Neuron (in vitro differentiated cells): ENCODE data around the gene PTPRG.

Experiments
- H2AFZ ChIP-seq: one replicate; pipeline ENCODE4 v1.6.1; 2013; ENCODE audit warnings: low read depth, mild to moderate bottlenecking, inconsistent platforms, low read length, moderate library complexity
- H3K27me3 ChIP-seq: one replicate; pipeline ENCODE4 v1.6.1; 2013; ENCODE audit warnings: low read length; ENCODE audit not compliant: insufficient read depth
- H3K36me3 ChIP-seq: one replicate; pipeline ENCODE4 v1.6.1; 2013; ENCODE audit warnings: low read length; ENCODE audit not compliant: insufficient read depth
- H3K4me1 ChIP-seq: one replicate; pipeline ENCODE4 v1.6.1; 2013; ENCODE audit warnings: low read length; ENCODE audit not compliant: insufficient read depth
- H3K4me3 ChIP-seq: 2 replicates; pipeline ENCODE4 v1.5.1; 2013; ENCODE audit warnings: mild to moderate bottlenecking, low read length, moderate library complexity
- H3K9me3 ChIP-seq: one replicate; pipeline ENCODE4 v1.6.1; 2013; ENCODE audit warnings: low read length

Gene PTPRG

GRCh38 chr3:61919371-61919770 is 358.0 kb downstream of the PTPRG start:
- no peaks in the 10 kb centered on the region for H3K9me3 ChIP-seq
- no peaks in the 10 kb centered on the region for H3K27me3 ChIP-seq
- no peak overlapping the region for H2AFZ ChIP-seq
- no peak overlapping the region for H3K4me3 ChIP-seq
- H3K36me3 ChIP-seq = no peaks in the 10 kb centered on the region
- H3K4me1 ChIP-seq = no peaks in the 10 kb centered on the region

GRCh38 chr3:61922118-61922517 is 360.7 kb downstream of the PTPRG start:
- no peak overlapping the region for H2AFZ ChIP-seq
- H3K4me3 ChIP-seq = no peak overlapping the region
- H3K36me3 ChIP-seq = no peaks in the 10 kb centered on the region
- no peaks in the 10 kb centered on the region for H3K4me1 ChIP-seq
- no peaks in the 10 kb centered on the region for H3K27me3 ChIP-seq
- H3K9me3 ChIP-seq = no peaks in the 10 kb centered on the region

GRCh38 chr3:61924090-61924735 is 362.8 kb downstream of the PTPRG start:
- Histone ChIP-seq H3K27me3 (no peaks in the 10 kb centered on the region), H3K9me3 (no peaks in the 10 kb centered on the region), H3K4me1 (peaks cover 2% of the 10 kb centered on the region), H2AFZ (no peak overlapping the region), H3K36me3 (no peaks in the 10 kb centered on the region), H3K4me3 (no peak overlapping the region)

- Histone ChIP-seq H3K4me1 (peaks cover 2% of the 10 kb centered on the region), H3K36me3 (no peaks in the 10 kb centered on the region), H3K9me3 (no peaks in the 10 kb centered on the region), H3K4me3 (no peak overlapping the region), H2AFZ (no peak overlapping the region), H3K27me3 (no peaks in the 10 kb centered on the region)
Measured at GRCh38 chr3:61924991-61925390, 363.6 kb downstream of the PTPRG start.

GRCh38 chr3:61925721-61926120 is 364.4 kb downstream of the PTPRG start:
- H3K36me3 ChIP-seq = no peaks in the 10 kb centered on the region
- H3K9me3 ChIP-seq = no peaks in the 10 kb centered on the region
- H3K4me3 ChIP-seq = no peak overlapping the region
- peaks cover 2% of the 10 kb centered on the region for H3K4me1 ChIP-seq
- no peaks in the 10 kb centered on the region for H3K27me3 ChIP-seq
- no peak overlapping the region for H2AFZ ChIP-seq

- Histone ChIP-seq H3K4me3 (no peak overlapping the region), H3K36me3 (no peaks in the 10 kb centered on the region), H3K27me3 (no peaks in the 10 kb centered on the region), H3K4me1 (peaks cover 2% of the 10 kb centered on the region), H2AFZ (no peak overlapping the region), H3K9me3 (no peaks in the 10 kb centered on the region)
Measured at GRCh38 chr3:61926923-61927322, 365.6 kb downstream of the PTPRG start.

- H3K9me3 ChIP-seq = no peaks in the 10 kb centered on the region
- no peak overlapping the region for H3K4me3 ChIP-seq
- H2AFZ ChIP-seq = no peak overlapping the region
- no peaks in the 10 kb centered on the region for H3K27me3 ChIP-seq
- peaks cover 3% of the 10 kb centered on the region for H3K4me1 ChIP-seq
- H3K36me3 ChIP-seq = no peaks in the 10 kb centered on the region
Measured at GRCh38 chr3:61927332-61927731, 366.0 kb downstream of the PTPRG start.

GRCh38 chr3:61928039-61928438 is 366.7 kb downstream of the PTPRG start:
- Histone ChIP-seq H3K9me3 (no peaks in the 10 kb centered on the region), H3K27me3 (no peaks in the 10 kb centered on the region)

GRCh38 chr3:61928776-61929314 is 367.5 kb downstream of the PTPRG start:
- Histone ChIP-seq H2AFZ (no peak overlapping the region), H3K4me1 (peaks cover 6% of the 10 kb centered on the region), H3K9me3 (no peaks in the 10 kb centered on the region), H3K27me3 (no peaks in the 10 kb centered on the region), H3K4me3 (no peak overlapping the region), H3K36me3 (no peaks in the 10 kb centered on the region)

More at GRCh38 chr3:61928039-61928438, 366.7 kb downstream of the PTPRG start:
- Histone ChIP-seq H3K4me1 (peaks cover 6% of the 10 kb centered on the region), H2AFZ (no peak overlapping the region), H3K4me3 (no peak overlapping the region), H3K36me3 (no peaks in the 10 kb centered on the region)

- Histone ChIP-seq H3K4me3 (no peak overlapping the region), H2AFZ (no peak overlapping the region), H3K4me1 (peaks cover 6% of the 10 kb centered on the region), H3K9me3 (no peaks in the 10 kb centered on the region), H3K36me3 (no peaks in the 10 kb centered on the region), H3K27me3 (no peaks in the 10 kb centered on the region)
Measured at GRCh38 chr3:61929617-61930016, 368.2 kb downstream of the PTPRG start.

- Histone ChIP-seq H3K4me3 (no peak overlapping the region), H3K27me3 (no peaks in the 10 kb centered on the region), H3K9me3 (peaks cover 6% of the 10 kb centered on the region), H3K36me3 (no peaks in the 10 kb centered on the region), H2AFZ (no peak overlapping the region), H3K4me1 (peaks cover 4% of the 10 kb centered on the region)
Measured at GRCh38 chr3:61932499-61932898, 371.1 kb downstream of the PTPRG start.

GRCh38 chr3:61933798-61934504 is 372.6 kb downstream of the PTPRG start:
- no peak overlapping the region for H2AFZ ChIP-seq
- no peaks in the 10 kb centered on the region for H3K36me3 ChIP-seq
- no peaks in the 10 kb centered on the region for H3K27me3 ChIP-seq
- peaks cover 6% of the 10 kb centered on the region for H3K9me3 ChIP-seq
- peaks cover 4% of the 10 kb centered on the region for H3K4me1 ChIP-seq
- no peak overlapping the region for H3K4me3 ChIP-seq

GRCh38 chr3:61934505-61934871 is 373.1 kb downstream of the PTPRG start:
- Histone ChIP-seq H2AFZ (no peak overlapping the region), H3K4me3 (no peak overlapping the region), H3K4me1 (peaks cover 4% of the 10 kb centered on the region), H3K27me3 (no peaks in the 10 kb centered on the region), H3K9me3 (peaks cover 6% of the 10 kb centered on the region), H3K36me3 (no peaks in the 10 kb centered on the region)
